ENCODE data around the gene SART3. TPM values are rescaled to one million over a fixed set of nuclear protein-coding genes. Genes with fewer than 3 reads are reported as not detected.

Gene SART3
- total RNA-seq, 1 donor from 2014 or later, result 72.6 TPM

- Mint-ChIP-seq H3K27ac (ENCODE audit: unreplicated experiment) (no peak overlapping the region), H3K9me3 (ENCODE audit: unreplicated experiment) (peaks cover 2% of the 10 kb centered on the region), H3K36me3 (ENCODE audit: unreplicated experiment) (no peaks in the 10 kb centered on the region), H3K4me3 (ENCODE audit: unreplicated experiment) (no peak overlapping the region), H3K27me3 (ENCODE audit: unreplicated experiment) (peaks cover 3% of the 10 kb centered on the region), H3K4me1 (ENCODE audit: low read depth, unreplicated experiment) (no peaks in the 10 kb centered on the region)
- TF ChIP-seq CTCF (IDR thresholded peaks at IDR 0.05; ENCODE audit: partially characterized antibody, unreplicated experiment), result peak; percentile 98
- peak; percentile 83 for DNase-seq
These were observed 49.1 kb downstream of the SART3 start for GRCh38 chr12:108511633-108512540.

GRCh38 chr12:108510836-108511235 is 50.1 kb downstream of the SART3 start:
- no peak for DNase-seq
- H3K36me3 Mint-ChIP-seq (ENCODE audit: unreplicated experiment), result no peaks in the 10 kb centered on the region
- H3K4me3 Mint-ChIP-seq (ENCODE audit: unreplicated experiment), result no peak overlapping the region
- H3K9me3 Mint-ChIP-seq (ENCODE audit: unreplicated experiment), result peaks cover 1% of the 10 kb centered on the region
- H3K27ac Mint-ChIP-seq (ENCODE audit: unreplicated experiment), result no peak overlapping the region
- no peaks in the 10 kb centered on the region for H3K27me3 Mint-ChIP-seq (ENCODE audit: unreplicated experiment)
- no peak for TF ChIP-seq CTCF (IDR thresholded peaks at IDR 0.05; ENCODE audit: partially characterized antibody, unreplicated experiment)
- no peaks in the 10 kb centered on the region for H3K4me1 Mint-ChIP-seq (ENCODE audit: low read depth, unreplicated experiment)

- no peak overlapping the region for H3K27ac Mint-ChIP-seq (ENCODE audit: unreplicated experiment)
- H3K9me3 Mint-ChIP-seq (ENCODE audit: unreplicated experiment), result no peaks in the 10 kb centered on the region
- no peaks in the 10 kb centered on the region for H3K36me3 Mint-ChIP-seq (ENCODE audit: unreplicated experiment)
- no peaks in the 10 kb centered on the region for H3K27me3 Mint-ChIP-seq (ENCODE audit: unreplicated experiment)
- DNase-seq, result no peak
- no peak for TF ChIP-seq CTCF (IDR thresholded peaks at IDR 0.05; ENCODE audit: partially characterized antibody, unreplicated experiment)
- H3K4me1 Mint-ChIP-seq (ENCODE audit: low read depth, unreplicated experiment), result no peaks in the 10 kb centered on the region
- no peak overlapping the region for H3K4me3 Mint-ChIP-seq (ENCODE audit: unreplicated experiment)
These were observed 51.2 kb downstream of the SART3 start for GRCh38 chr12:108509806-108510205.

- no peak for DNase-seq
- H3K27ac Mint-ChIP-seq (ENCODE audit: unreplicated experiment), result no peak overlapping the region
These were observed 52.9 kb downstream of the SART3 start for GRCh38 chr12:108507971-108508642.

More at GRCh38 chr12:108507971-108508642, 52.9 kb downstream of the SART3 start:
- H3K36me3 Mint-ChIP-seq (ENCODE audit: unreplicated experiment), result peaks cover 11% of the 10 kb centered on the region
- no peaks in the 10 kb centered on the region for H3K9me3 Mint-ChIP-seq (ENCODE audit: unreplicated experiment)
- H3K4me1 Mint-ChIP-seq (ENCODE audit: low read depth, unreplicated experiment), result no peaks in the 10 kb centered on the region
- peaks cover 2% of the 10 kb centered on the region for H3K27me3 Mint-ChIP-seq (ENCODE audit: unreplicated experiment)
- no peak overlapping the region for H3K4me3 Mint-ChIP-seq (ENCODE audit: unreplicated experiment)
- TF ChIP-seq CTCF (IDR thresholded peaks at IDR 0.05; ENCODE audit: partially characterized antibody, unreplicated experiment), result no peak

Measured in glutamatergic neuron (in vitro differentiated cells).